ENCODE data around the gene SRPX.

GRCh38 chrX:38166478-38167083 is 54.1 kb downstream of the SRPX start:
- TF ChIP-seq CTCF (IDR thresholded peaks at IDR 0.05; ENCODE audit: low read depth, low read length) (peak; percentile 19), POLR2A (IDR thresholded peaks at IDR 0.05; ENCODE audit: extremely low read depth, insufficient read length) (no peak), MAX (IDR thresholded peaks at IDR 0.05; ENCODE audit: low read depth, low read length) (no peak), MYC (IDR thresholded peaks at IDR 0.05; ENCODE audit: low read depth, low read length) (no peak)

Measured in NB4 (cell line).